Measurements from ENCODE around the gene ASXL1.

ASXL1 gene

DNA sequence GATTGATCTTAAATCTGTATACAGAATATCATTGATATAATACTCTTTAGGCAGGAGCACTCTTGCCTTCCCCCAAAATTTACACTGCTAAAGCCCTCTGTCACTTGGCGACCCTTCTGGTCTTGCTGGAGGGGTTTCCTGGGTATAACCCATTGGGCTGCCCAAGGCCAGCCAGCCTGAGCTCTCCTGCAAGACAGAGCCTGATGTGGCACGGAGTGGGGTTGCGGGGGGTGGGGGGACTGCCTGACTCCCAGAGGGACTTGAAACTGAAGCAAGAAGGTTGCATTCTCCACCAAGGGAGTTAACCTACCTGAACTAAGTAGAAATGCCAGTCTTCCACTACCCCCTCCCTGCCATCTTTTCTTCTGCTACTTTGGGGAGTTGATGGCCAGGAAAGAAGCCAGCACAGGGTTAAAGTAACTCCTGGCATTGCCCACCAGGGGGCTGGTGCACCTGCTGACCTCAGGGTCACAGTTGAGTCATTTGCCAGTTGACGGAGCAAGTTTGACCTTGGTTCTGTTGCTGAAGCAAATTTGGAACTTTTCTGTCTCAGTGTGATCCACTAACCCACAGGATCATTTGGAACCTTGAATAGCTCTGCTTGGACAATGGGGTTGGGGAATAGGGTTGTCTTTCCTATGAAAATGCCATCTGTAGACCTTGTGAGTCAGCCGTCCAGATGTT lies 79.4 kb downstream of the ASXL1 start:
- Histone ChIP-seq H3K9me3 (ENCODE audit: control insufficient read depth in 2 of 2, low read length in 2 of 2) (no peaks in the 10 kb centered on the region), H3K4me3 (ENCODE audit: low read length in 2 of 2) (no peak overlapping the region), H3K9ac (ENCODE audit: low read depth in 1 of 2, low read length in 2 of 2) (no peak overlapping the region), H3K4me1 (ENCODE audit: control insufficient read depth in 2 of 2, insufficient read depth in 2 of 2, low read length in 2 of 2) (no peaks in the 10 kb centered on the region), H3K27ac (ENCODE audit: low read depth in 2 of 2, low read length in 2 of 2) (no peak overlapping the region), H3K27me3 (ENCODE audit: control insufficient read depth in 2 of 2, insufficient read depth in 2 of 2, low read length in 2 of 2) (no peaks in the 10 kb centered on the region), H3K36me3 (ENCODE audit: control insufficient read depth in 2 of 2, insufficient read depth in 2 of 2, low read length in 2 of 2) (peaks cover 52 to 82% of the 10 kb centered on the region in 2 donors)

DNA sequence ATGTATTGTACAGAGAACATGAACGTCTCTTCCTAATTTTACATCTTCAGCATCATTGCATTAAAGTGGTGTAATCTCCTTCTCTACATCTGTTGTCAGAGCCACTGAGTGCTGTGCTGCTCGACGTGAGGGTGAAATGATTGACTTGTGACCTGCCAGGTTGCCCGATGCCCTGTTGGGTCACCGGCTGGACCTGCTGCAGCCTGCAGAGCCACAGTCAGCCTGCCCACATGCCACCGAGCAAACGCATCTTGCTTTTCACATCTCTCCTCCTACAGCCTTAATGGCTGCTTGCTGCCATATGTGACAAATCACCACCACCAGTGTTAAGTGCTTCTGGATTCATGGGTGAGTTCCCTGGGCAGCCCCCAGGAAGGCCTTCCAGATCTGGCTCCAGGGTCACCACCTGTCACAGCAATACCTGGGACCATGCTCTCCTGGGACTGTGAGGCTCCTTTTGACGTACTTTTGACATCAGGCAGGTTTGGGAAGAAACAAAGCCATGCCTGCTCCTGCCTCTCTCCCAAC lies 80.3 kb downstream of the ASXL1 start:
- Histone ChIP-seq H3K27me3 (ENCODE audit: control insufficient read depth in 2 of 2, insufficient read depth in 2 of 2, low read length in 2 of 2) (no peaks in the 10 kb centered on the region), H3K9me3 (ENCODE audit: control insufficient read depth in 2 of 2, low read length in 2 of 2) (no peaks in the 10 kb centered on the region), H3K27ac (ENCODE audit: low read depth in 2 of 2, low read length in 2 of 2) (no peak overlapping the region), H3K9ac (ENCODE audit: low read depth in 1 of 2, low read length in 2 of 2) (no peak overlapping the region), H3K36me3 (ENCODE audit: control insufficient read depth in 2 of 2, insufficient read depth in 2 of 2, low read length in 2 of 2) (peaks cover 55 to 78% of the 10 kb centered on the region in 2 donors), H3K4me3 (ENCODE audit: low read length in 2 of 2) (no peak overlapping the region), H3K4me1 (ENCODE audit: control insufficient read depth in 2 of 2, insufficient read depth in 2 of 2, low read length in 2 of 2) (no peaks in the 10 kb centered on the region)

- H3K27me3 ChIP-seq (ENCODE audit: control insufficient read depth in 2 of 2, insufficient read depth in 2 of 2, low read length in 2 of 2), result no peaks in the 10 kb centered on the region
- no peaks in the 10 kb centered on the region for H3K4me1 ChIP-seq (ENCODE audit: control insufficient read depth in 2 of 2, insufficient read depth in 2 of 2, low read length in 2 of 2)
- H3K36me3 ChIP-seq (ENCODE audit: control insufficient read depth in 2 of 2, insufficient read depth in 2 of 2, low read length in 2 of 2), result peaks cover 53 to 75% of the 10 kb centered on the region in 2 donors
- no peak overlapping the region for H3K4me3 ChIP-seq (ENCODE audit: low read length in 2 of 2)
- H3K9ac ChIP-seq (ENCODE audit: low read depth in 1 of 2, low read length in 2 of 2), result no peak overlapping the region
- no peaks in the 10 kb centered on the region for H3K9me3 ChIP-seq (ENCODE audit: control insufficient read depth in 2 of 2, low read length in 2 of 2)
- H3K27ac ChIP-seq (ENCODE audit: low read depth in 2 of 2, low read length in 2 of 2), result no peak overlapping the region
Observed at GRCh38 chr20:32439132-32439829, 81.2 kb downstream of the ASXL1 start.

- H3K4me3 ChIP-seq (ENCODE audit: low read length in 2 of 2), result no peak overlapping the region
- H3K36me3 ChIP-seq (ENCODE audit: control insufficient read depth in 2 of 2, insufficient read depth in 2 of 2, low read length in 2 of 2), result peaks cover 47 to 74% of the 10 kb centered on the region in 2 donors
Observed at GRCh38 chr20:32440069-32440757, 82.1 kb downstream of the ASXL1 start.

DNA sequence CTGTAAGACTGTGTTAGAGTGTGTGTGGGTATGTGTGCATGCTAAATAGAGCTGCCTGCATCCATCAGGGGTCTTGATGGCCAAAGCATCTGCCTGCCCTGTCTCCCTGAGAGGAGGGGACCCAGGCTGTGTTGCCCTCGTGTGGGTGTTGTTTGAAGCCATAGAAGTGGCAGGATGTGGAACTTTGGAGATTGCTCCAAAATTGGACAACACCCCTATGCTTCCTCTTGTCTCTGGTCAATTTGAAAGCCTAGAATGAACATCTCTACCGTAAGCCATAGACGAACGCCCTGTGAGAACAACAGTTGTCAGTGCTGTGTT lies 82.6 kb downstream of the ASXL1 start:
- Histone ChIP-seq H3K27me3 (ENCODE audit: control insufficient read depth in 2 of 2, insufficient read depth in 2 of 2, low read length in 2 of 2) (no peaks in the 10 kb centered on the region), H3K9ac (ENCODE audit: low read depth in 1 of 2, low read length in 2 of 2) (no peak overlapping the region), H3K4me1 (ENCODE audit: control insufficient read depth in 2 of 2, insufficient read depth in 2 of 2, low read length in 2 of 2) (no peaks in the 10 kb centered on the region), H3K36me3 (ENCODE audit: control insufficient read depth in 2 of 2, insufficient read depth in 2 of 2, low read length in 2 of 2) (peaks cover 46 to 72% of the 10 kb centered on the region in 2 donors), H3K4me3 (ENCODE audit: low read length in 2 of 2) (no peak overlapping the region), H3K9me3 (ENCODE audit: control insufficient read depth in 2 of 2, low read length in 2 of 2) (no peaks in the 10 kb centered on the region), H3K27ac (ENCODE audit: low read depth in 2 of 2, low read length in 2 of 2) (no peak overlapping the region)

More at GRCh38 chr20:32440069-32440757, 82.1 kb downstream of the ASXL1 start:
- Histone ChIP-seq H3K27ac (ENCODE audit: low read depth in 2 of 2, low read length in 2 of 2) (no peak overlapping the region), H3K27me3 (ENCODE audit: control insufficient read depth in 2 of 2, insufficient read depth in 2 of 2, low read length in 2 of 2) (no peaks in the 10 kb centered on the region), H3K9ac (ENCODE audit: low read depth in 1 of 2, low read length in 2 of 2) (no peak overlapping the region), H3K4me1 (ENCODE audit: control insufficient read depth in 2 of 2, insufficient read depth in 2 of 2, low read length in 2 of 2) (no peaks in the 10 kb centered on the region), H3K9me3 (ENCODE audit: control insufficient read depth in 2 of 2, low read length in 2 of 2) (no peaks in the 10 kb centered on the region)

DNA sequence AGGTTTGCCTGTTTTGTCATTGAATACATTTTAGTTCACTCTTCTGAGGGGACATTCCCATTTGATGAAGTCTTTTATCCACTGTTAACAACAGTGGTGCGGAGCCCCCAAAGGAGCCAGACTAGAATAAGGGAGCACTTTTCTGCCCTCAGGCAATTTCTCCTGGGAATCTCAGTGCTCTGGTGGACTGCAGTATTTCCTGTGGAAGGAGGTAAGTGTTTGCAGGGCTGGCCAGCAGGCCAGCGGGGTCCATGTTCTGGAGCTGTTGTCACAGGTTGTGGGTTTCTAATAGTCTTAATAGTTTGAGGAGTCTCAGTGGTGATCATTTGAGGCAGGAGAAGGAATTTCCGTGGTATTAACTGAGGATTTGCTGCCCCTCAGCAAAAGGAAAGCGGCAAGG lies 83.5 kb downstream of the ASXL1 start:
- no peaks in the 10 kb centered on the region for H3K9me3 ChIP-seq (ENCODE audit: control insufficient read depth in 2 of 2, low read length in 2 of 2)
- no peak overlapping the region for H3K9ac ChIP-seq (ENCODE audit: low read depth in 1 of 2, low read length in 2 of 2)
- H3K27me3 ChIP-seq (ENCODE audit: control insufficient read depth in 2 of 2, insufficient read depth in 2 of 2, low read length in 2 of 2), result no peaks in the 10 kb centered on the region
- peaks cover 47 to 72% of the 10 kb centered on the region in 2 donors for H3K36me3 ChIP-seq (ENCODE audit: control insufficient read depth in 2 of 2, insufficient read depth in 2 of 2, low read length in 2 of 2)
- no peaks in the 10 kb centered on the region for H3K4me1 ChIP-seq (ENCODE audit: control insufficient read depth in 2 of 2, insufficient read depth in 2 of 2, low read length in 2 of 2)
- no peak overlapping the region for H3K27ac ChIP-seq (ENCODE audit: low read depth in 2 of 2, low read length in 2 of 2)
- no peak overlapping the region for H3K4me3 ChIP-seq (ENCODE audit: low read length in 2 of 2)

DNA sequence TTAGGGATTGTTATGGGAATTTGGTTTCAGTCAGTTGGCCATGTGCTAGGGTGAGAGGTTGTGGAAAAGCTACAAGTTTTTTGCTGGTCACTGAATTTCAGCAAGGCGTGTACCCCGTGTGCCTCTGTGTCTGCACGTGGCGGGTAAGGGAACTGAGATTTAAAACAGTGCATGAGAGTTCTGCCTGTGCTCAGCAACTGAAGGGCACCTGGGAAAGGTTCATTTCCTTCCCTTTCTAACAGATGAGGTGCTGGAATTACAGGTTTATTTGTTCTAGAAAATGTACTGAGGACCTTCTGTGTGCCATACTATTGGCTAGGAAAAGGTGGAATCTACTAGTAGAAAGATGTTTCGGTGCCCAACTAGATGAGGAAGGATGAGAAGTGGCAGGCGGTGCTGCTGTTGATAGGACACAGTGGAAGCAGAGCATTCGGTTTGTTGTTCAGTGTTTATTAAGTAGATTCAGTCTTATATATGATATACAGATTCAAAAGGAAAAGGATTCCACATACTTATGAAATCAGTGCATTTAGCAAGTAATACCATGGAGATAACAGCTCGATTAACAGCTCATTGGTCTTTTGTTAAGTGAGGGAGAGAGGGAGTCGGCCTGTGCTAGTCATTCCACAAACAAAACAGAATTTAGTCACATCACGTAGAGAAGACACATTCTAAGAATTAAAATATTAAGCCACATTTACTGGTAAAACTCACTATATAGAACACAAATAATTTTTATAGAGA lies 84.7 kb downstream of the ASXL1 start:
- Histone ChIP-seq H3K36me3 (ENCODE audit: control insufficient read depth in 2 of 2, insufficient read depth in 2 of 2, low read length in 2 of 2) (peaks cover 49 to 69% of the 10 kb centered on the region in 2 donors), H3K4me3 (ENCODE audit: low read length in 2 of 2) (no peak overlapping the region), H3K27ac (ENCODE audit: low read depth in 2 of 2, low read length in 2 of 2) (no peak overlapping the region), H3K4me1 (ENCODE audit: control insufficient read depth in 2 of 2, insufficient read depth in 2 of 2, low read length in 2 of 2) (no peaks in the 10 kb centered on the region), H3K9ac (ENCODE audit: low read depth in 1 of 2, low read length in 2 of 2) (no peak overlapping the region), H3K27me3 (ENCODE audit: control insufficient read depth in 2 of 2, insufficient read depth in 2 of 2, low read length in 2 of 2) (no peaks in the 10 kb centered on the region), H3K9me3 (ENCODE audit: control insufficient read depth in 2 of 2, low read length in 2 of 2) (no peaks in the 10 kb centered on the region)

GRCh38 chr20:32443386-32443974 lies 85.3 kb downstream of the ASXL1 start:
- H3K36me3 ChIP-seq (ENCODE audit: control insufficient read depth in 2 of 2, insufficient read depth in 2 of 2, low read length in 2 of 2), result peaks cover 52 to 71% of the 10 kb centered on the region in 2 donors
- no peak overlapping the region for H3K9ac ChIP-seq (ENCODE audit: low read depth in 1 of 2, low read length in 2 of 2)
- H3K9me3 ChIP-seq (ENCODE audit: control insufficient read depth in 2 of 2, low read length in 2 of 2), result no peaks in the 10 kb centered on the region
- H3K4me3 ChIP-seq (ENCODE audit: low read length in 2 of 2), result no peak overlapping the region
- no peak overlapping the region for H3K27ac ChIP-seq (ENCODE audit: low read depth in 2 of 2, low read length in 2 of 2)
- no peaks in the 10 kb centered on the region for H3K27me3 ChIP-seq (ENCODE audit: control insufficient read depth in 2 of 2, insufficient read depth in 2 of 2, low read length in 2 of 2)
- peaks cover 3 to 4% of the 10 kb centered on the region in 2 donors for H3K4me1 ChIP-seq (ENCODE audit: control insufficient read depth in 2 of 2, insufficient read depth in 2 of 2, low read length in 2 of 2)

DNA sequence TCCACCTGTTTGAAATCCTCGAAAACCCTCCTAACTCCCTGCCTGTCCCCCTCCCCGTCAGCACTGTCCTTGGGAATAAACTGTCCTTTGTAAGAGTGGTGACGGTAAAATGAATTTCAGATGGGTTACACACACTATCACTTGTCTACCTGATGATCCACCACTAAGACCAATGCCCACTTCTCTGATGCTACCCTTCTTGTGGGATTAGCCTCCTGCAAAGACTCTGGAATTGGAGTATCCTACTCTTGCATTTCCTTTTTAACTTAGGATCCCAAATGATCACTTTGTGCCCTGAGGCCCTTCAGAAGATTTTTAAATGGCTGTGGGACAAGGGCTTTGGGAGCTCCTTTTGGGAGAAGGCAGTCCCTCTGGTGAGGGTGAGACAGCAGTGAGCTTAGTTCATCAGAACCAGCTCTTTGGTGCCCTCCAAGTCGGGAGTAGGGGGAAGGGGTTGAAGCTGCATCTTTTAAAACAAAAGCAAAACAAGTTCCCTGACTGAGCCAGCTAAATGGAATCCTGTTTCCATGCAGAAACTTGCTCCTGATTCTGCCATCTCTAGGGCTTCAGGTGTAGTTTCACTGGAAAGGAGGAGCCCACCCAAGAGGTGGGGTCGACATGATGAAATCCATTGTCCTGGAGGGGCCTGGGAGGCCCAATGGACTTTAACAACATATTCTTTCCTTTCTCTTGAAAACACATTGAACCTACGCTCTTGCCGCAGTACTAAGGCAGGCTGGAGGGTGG lies 86.5 kb downstream of the ASXL1 start:
- no peak overlapping the region for H3K9ac ChIP-seq (ENCODE audit: low read depth in 1 of 2, low read length in 2 of 2)
- peaks cover 51 to 60% of the 10 kb centered on the region in 2 donors for H3K36me3 ChIP-seq (ENCODE audit: control insufficient read depth in 2 of 2, insufficient read depth in 2 of 2, low read length in 2 of 2)
- H3K27me3 ChIP-seq (ENCODE audit: control insufficient read depth in 2 of 2, insufficient read depth in 2 of 2, low read length in 2 of 2), result no peaks in the 10 kb centered on the region
- no peaks in the 10 kb centered on the region for H3K9me3 ChIP-seq (ENCODE audit: control insufficient read depth in 2 of 2, low read length in 2 of 2)
- H3K4me1 ChIP-seq (ENCODE audit: control insufficient read depth in 2 of 2, insufficient read depth in 2 of 2, low read length in 2 of 2), result peaks cover 4 to 5% of the 10 kb centered on the region in 2 donors
- no peak overlapping the region for H3K27ac ChIP-seq (ENCODE audit: low read depth in 2 of 2, low read length in 2 of 2)
- H3K4me3 ChIP-seq (ENCODE audit: low read length in 2 of 2), result no peak overlapping the region
